Measurements from ENCODE around the gene KIF26B. TPM values are rescaled to one million over a fixed set of nuclear protein-coding genes. Genes with fewer than 3 reads are reported as not detected.

Gene KIF26B
- total RNA-seq, 1 experiment from 2014 or later, result 1.6 TPM

DNA sequence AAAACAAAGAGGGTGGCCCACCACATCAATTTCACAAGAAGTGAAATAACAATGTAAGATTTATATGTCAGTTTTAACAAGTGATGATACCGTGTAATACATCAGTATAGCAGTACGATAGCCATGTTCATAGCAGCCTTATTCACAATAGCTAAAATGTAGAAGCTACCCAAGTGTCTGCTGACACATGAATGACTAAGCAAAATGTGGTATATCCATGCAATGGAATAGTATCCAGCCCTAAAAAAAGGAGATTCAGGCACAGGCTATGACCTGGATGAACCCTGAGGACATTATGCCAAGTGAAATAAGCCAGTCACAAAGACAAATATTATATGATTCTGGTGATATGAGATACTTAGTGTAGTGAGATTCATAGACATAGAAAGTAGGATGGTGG, 18.0 kb downstream of the KIF26B start:
- ChIA-PET POLR2A (interaction anchor here (0.7 kb wide), 1 partner anchor 966 kb away, joined by 3 read pairs; no protein-coding TSS in a partner anchor), CTCF (interaction anchor here (0.6 to 2.4 kb wide), 5 partner anchors 12 to 61 kb away, joined by 3 to 8 read pairs (median 3); no protein-coding TSS in a partner anchor)
- H3K36me3 Mint-ChIP-seq (ENCODE audit: insufficient read depth, unreplicated experiment), result no peaks in the 10 kb centered on the region
- H3K4me3 Mint-ChIP-seq (ENCODE audit: unreplicated experiment), result no peak overlapping the region
- intact Hi-C loops (cut with micrococcal nuclease), result no loop called here
- BruUV-seq (replicated peaks), result no TSS peak
- no peaks in the 10 kb centered on the region for H3K4me1 Mint-ChIP-seq (ENCODE audit: insufficient read depth, unreplicated experiment)
- H3K27ac Mint-ChIP-seq (ENCODE audit: low read depth, unreplicated experiment), result no peak overlapping the region
- no peak for TF ChIP-seq CTCF (IDR thresholded peaks at IDR 0.05; ENCODE audit: unreplicated experiment)
- H3K9me3 Mint-ChIP-seq (ENCODE audit: unreplicated experiment), result peaks cover 13% of the 10 kb centered on the region
- no peak for DNase-seq (ENCODE audit: unreplicated experiment)
- H3K27me3 Mint-ChIP-seq (ENCODE audit: insufficient read depth, unreplicated experiment), result peaks cover 3% of the 10 kb centered on the region

DNA sequence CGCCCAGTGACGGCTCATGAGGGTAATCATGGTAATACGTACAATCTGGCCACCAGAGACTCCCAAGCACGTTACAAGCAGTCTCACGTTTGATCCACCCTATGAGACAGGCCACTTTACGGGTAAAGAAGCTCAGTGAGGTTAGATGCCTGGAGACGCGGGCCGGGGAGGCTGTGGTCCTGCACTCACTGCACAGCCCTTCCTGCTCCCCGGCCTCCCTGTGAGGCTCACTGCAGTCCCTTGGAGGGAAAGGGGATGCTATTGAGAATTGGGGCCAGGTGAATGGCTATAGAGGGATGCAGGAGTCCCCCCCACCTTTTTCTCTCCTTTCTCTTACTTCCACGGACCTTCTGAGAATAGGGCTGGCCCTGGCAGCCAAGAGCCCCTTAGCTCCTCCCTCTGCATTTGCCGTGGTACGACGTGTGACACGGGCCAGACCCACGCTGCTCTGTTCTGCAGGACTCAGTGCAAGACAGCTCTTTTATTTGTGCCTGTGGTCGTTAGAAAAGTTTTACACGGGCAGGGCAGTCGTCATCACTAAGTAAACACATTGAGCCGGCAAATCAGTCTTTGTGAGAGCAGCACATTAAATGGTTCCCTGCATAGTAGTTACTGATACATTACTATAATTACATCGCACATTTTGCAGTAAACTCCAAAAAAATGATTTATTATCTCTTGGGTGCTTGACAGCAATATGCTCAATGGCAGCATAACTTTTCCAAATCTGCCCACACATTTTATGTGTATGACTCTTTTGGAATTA, 18.8 kb downstream of the KIF26B start:
- Mint-ChIP-seq H3K4me1 (ENCODE audit: insufficient read depth, unreplicated experiment) (no peaks in the 10 kb centered on the region), H3K9me3 (ENCODE audit: unreplicated experiment) (peaks cover 13% of the 10 kb centered on the region), H3K27ac (ENCODE audit: low read depth, unreplicated experiment) (no peak overlapping the region), H3K36me3 (ENCODE audit: insufficient read depth, unreplicated experiment) (no peaks in the 10 kb centered on the region), H3K27me3 (ENCODE audit: insufficient read depth, unreplicated experiment) (no peaks in the 10 kb centered on the region), H3K4me3 (ENCODE audit: unreplicated experiment) (no peak overlapping the region)
- ChIA-PET POLR2A (no interaction called here), CTCF (interaction anchor here (0.8 to 2.4 kb wide), 6 partner anchors 11 to 830 kb away, joined by 3 to 8 read pairs (median 4); no protein-coding TSS in a partner anchor)
- no peak for TF ChIP-seq CTCF (IDR thresholded peaks at IDR 0.05; ENCODE audit: unreplicated experiment)
- no TSS peak for BruUV-seq (replicated peaks)
- intact Hi-C loops (cut with micrococcal nuclease), result no loop called here
- DNase-seq (ENCODE audit: unreplicated experiment), result no peak

- Mint-ChIP-seq H3K4me3 (ENCODE audit: unreplicated experiment) (no peak overlapping the region), H3K9me3 (ENCODE audit: unreplicated experiment) (peaks cover 8% of the 10 kb centered on the region), H3K36me3 (ENCODE audit: insufficient read depth, unreplicated experiment) (no peaks in the 10 kb centered on the region), H3K27me3 (ENCODE audit: insufficient read depth, unreplicated experiment) (no peaks in the 10 kb centered on the region), H3K4me1 (ENCODE audit: insufficient read depth, unreplicated experiment) (no peaks in the 10 kb centered on the region), H3K27ac (ENCODE audit: low read depth, unreplicated experiment) (no peak overlapping the region)
- intact Hi-C loops (cut with micrococcal nuclease), result no loop called here
- peak; percentile 49 for DNase-seq (ENCODE audit: unreplicated experiment)
- BruUV-seq (replicated peaks), result no TSS peak
- no peak for TF ChIP-seq CTCF (IDR thresholded peaks at IDR 0.05; ENCODE audit: unreplicated experiment)
- POLR2A ChIA-PET, result no interaction called here
- CTCF ChIA-PET, result no interaction called here
Observed at GRCh38 chr1:245177071-245177900, 22.5 kb downstream of the KIF26B start.

DNA sequence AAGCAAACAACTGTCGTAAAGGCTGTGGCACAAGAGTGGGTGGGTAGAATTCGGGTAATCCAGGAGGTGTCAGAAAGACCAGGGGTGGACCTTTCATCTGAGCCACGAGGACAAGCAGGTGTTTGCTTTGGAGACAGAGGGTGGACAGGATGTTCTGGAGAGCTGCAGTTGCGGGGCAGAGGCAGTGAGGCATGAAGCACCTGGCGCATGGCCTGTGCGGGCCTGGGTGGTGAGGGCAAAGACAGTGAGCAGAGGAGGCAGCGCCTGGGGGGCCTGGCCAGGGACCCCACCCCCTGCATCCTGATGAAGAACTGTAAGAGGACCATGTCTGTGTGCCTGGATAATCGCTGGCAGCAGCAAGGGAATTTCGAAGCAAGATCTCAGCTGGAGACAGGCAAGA, 24.9 kb downstream of the KIF26B start:
- H3K4me3 Mint-ChIP-seq (ENCODE audit: unreplicated experiment), result no peak overlapping the region
- H3K27ac Mint-ChIP-seq (ENCODE audit: low read depth, unreplicated experiment), result no peak overlapping the region
- H3K4me1 Mint-ChIP-seq (ENCODE audit: insufficient read depth, unreplicated experiment), result no peaks in the 10 kb centered on the region
- no peaks in the 10 kb centered on the region for H3K27me3 Mint-ChIP-seq (ENCODE audit: insufficient read depth, unreplicated experiment)
- no peaks in the 10 kb centered on the region for H3K9me3 Mint-ChIP-seq (ENCODE audit: unreplicated experiment)
- intact Hi-C loops (cut with micrococcal nuclease), result no loop called here
- no peak for DNase-seq (ENCODE audit: unreplicated experiment)
- CTCF ChIA-PET, result interaction anchor here (0.6 to 3.0 kb wide), 4 partner anchors 11 to 394 kb away, joined by 3 to 16 read pairs (median 4); no protein-coding TSS in a partner anchor
- POLR2A ChIA-PET, result interaction anchor here (0.6 kb wide), 2 partner anchors 853 to 1894 kb away, joined by 3 read pairs; no protein-coding TSS in a partner anchor
- no peaks in the 10 kb centered on the region for H3K36me3 Mint-ChIP-seq (ENCODE audit: insufficient read depth, unreplicated experiment)
- no peak for TF ChIP-seq CTCF (IDR thresholded peaks at IDR 0.05; ENCODE audit: unreplicated experiment)
- no TSS peak for BruUV-seq (replicated peaks)
